ENCODE results near the gene CKS1B.
A peak's percentile ranks its signal among the peaks of the same experiment; 100 is the strongest.

DNA sequence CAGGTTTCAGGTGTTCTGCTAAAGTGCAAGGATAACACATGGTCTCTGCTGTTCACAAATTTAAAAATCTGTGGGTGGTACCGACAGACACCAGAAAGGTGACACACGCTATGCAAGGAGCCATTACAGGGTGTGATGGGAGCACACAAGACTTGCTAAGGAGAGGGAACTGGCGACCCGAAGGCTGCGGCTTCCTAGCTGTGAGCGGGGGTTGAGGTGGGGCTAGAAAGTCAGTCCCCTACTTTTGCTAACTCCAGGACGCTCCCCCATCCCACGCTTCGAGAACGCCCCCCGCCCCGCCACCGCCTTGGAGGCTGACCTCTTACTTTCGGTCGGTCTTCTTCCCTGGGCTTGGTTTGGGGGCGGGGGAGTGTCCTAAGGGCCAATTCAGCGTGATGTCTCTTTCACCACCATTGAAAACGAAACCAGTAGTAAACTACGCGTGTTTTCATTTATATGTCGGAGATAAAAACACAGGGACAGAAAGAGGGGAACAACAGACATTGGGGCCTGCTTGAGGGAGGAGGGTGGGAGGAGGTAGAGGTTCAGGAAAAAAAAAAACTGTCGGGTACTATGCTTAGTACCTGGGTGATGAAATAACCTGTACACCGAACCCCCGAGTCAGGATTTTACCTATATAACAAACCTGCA, 1.1 kb downstream of the CKS1B start:
- TF ChIP-seq, protein P1, sequence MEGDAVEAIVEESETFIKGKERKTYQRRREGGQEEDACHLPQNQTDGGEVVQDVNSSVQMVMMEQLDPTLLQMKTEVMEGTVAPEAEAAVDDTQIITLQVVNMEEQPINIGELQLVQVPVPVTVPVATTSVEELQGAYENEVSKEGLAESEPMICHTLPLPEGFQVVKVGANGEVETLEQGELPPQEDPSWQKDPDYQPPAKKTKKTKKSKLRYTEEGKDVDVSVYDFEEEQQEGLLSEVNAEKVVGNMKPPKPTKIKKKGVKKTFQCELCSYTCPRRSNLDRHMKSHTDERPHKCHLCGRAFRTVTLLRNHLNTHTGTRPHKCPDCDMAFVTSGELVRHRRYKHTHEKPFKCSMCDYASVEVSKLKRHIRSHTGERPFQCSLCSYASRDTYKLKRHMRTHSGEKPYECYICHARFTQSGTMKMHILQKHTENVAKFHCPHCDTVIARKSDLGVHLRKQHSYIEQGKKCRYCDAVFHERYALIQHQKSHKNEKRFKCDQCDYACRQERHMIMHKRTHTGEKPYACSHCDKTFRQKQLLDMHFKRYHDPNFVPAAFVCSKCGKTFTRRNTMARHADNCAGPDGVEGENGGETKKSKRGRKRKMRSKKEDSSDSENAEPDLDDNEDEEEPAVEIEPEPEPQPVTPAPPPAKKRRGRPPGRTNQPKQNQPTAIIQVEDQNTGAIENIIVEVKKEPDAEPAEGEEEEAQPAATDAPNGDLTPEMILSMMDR (IDR thresholded peaks at IDR 0.05), result no peak
- TF ChIP-seq POLR2AphosphoS5 (IDR thresholded peaks at IDR 0.05), result peak in 1 of 2 donors; percentile 49
- peak in 1 of 4 donors; percentile 24 for TF ChIP-seq POLR2A (IDR thresholded peaks at IDR 0.05)
